ENCODE measurements around the gene PRSS1.

Gene PRSS1

DNA sequence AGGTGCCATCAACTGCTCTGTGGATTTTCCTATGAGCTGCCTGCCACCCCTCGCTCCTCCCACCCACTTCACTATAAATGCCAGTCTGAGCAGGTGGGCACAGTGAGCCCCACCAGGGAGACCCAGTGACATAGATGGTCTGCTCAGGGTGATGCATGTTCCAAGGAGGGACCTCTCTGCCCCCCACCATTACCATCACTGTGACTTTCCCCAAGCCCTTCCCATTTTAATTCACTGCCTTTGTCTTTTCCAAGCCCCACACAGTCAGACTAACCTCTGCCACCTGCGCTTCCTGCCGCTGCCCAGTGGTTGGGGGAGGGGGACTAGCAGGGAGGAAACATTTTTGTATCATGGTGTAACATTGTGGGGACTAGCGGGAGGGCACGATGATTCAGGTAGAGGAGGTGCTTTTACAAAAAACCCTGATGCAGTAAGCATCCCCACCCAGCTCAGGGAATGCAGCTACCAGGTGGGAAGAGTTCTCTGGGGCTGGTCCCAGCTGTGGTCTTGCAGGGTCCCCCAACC is 46.1 kb downstream of the PRSS1 start:
- TF ChIP-seq CTCF (IDR thresholded peaks at IDR 0.05; ENCODE audit: borderline replicate concordance, control extremely low read depth, extremely low read depth, insufficient read depth, missing control alignments) = no peak
- no peak for DNase-seq (ENCODE audit: low spot score)
- in situ Hi-C loops (cut with MboI; ENCODE audit: low sequenced_read_pairs, unreplicated experiment) = no loop called here

DNA sequence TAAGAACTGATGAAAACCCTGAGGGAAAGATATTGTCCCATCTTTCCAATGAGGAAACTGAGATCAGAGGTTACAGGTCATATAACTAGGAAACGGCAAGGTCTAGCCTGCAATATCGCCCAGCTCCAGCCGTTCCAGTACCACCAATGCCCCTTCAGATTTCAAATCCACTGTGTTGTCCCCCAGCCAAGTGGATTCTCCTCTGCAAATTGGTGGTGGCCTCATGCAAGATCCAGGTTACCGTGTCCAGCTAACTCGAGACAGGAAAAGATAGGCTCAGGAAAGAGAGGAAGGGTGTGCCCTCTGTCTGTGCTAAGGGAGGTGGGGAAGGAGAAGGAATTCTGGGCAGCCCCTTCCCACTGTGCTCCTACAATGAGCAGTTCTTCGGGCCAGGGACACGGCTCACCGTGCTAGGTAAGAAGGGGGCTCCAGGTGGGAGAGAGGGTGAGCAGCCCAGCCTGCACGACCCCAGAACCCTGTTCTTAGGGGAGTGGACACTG is 46.8 kb downstream of the PRSS1 start:
- TF ChIP-seq CTCF (IDR thresholded peaks at IDR 0.05; ENCODE audit: borderline replicate concordance, control extremely low read depth, extremely low read depth, insufficient read depth, missing control alignments) = no peak
- in situ Hi-C loops (cut with MboI; ENCODE audit: low sequenced_read_pairs, unreplicated experiment) = no loop called here
- DNase-seq (ENCODE audit: low spot score) = no peak

GRCh38 chr7:142796501-142797390 is 47.5 kb downstream of the PRSS1 start:
- DNase-seq (ENCODE audit: low spot score) = peak; percentile 54
- TF ChIP-seq CTCF (IDR thresholded peaks at IDR 0.05; ENCODE audit: borderline replicate concordance, control extremely low read depth, extremely low read depth, insufficient read depth, missing control alignments) = no peak
- in situ Hi-C loops (cut with MboI; ENCODE audit: low sequenced_read_pairs, unreplicated experiment) = no loop called here

- TF ChIP-seq CTCF (IDR thresholded peaks at IDR 0.05; ENCODE audit: borderline replicate concordance, control extremely low read depth, extremely low read depth, insufficient read depth, missing control alignments) = no peak
- in situ Hi-C loops (cut with MboI; ENCODE audit: low sequenced_read_pairs, unreplicated experiment) = no loop called here
- DNase-seq (ENCODE audit: low spot score) = no peak
Observed at GRCh38 chr7:142797391-142798377, 48.4 kb downstream of the PRSS1 start.

DNA sequence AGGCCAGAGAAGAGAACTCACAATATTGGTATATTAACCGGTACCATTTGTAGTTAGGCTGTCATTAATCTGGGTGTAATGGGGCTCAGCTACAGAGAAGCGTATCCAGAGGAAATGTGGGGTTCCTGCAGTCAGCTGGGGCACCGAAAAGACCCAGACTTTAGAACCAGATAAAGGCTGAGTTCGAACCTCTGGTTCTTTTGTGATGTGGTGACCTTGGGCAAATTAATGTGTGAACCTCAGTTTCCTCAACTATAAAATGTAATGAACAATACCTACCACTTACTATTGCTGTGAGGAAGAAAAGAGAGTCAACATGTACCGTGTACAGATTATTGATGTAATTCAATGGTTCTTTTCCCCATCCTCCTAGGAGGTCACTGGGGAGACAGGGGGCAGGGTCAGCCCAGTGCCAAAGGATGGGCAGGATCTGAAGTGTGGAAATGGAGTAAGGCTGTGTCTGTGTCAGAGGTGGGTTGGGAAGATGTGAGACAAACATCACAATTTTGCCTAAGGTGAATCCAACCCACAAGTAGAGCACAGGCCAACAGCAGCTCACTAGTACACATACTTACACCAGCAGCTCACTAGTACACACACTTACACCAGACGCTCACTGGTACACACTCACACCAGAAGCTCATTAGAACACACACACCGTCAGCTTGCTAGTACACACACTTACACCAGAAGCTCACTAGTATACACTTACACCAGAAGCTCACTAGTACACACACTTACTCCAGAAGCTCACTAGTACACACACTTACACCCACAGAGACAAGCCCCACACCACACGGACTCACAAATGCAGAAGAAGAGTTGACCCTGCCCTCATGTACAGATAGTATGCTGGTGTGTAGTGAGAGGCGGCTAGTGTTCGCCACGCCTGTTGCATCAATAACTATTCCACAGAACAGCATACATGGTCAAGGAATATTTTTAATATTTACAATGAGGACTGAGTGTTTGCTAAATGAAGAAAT is 49.5 kb downstream of the PRSS1 start:
- TF ChIP-seq CTCF (IDR thresholded peaks at IDR 0.05; ENCODE audit: borderline replicate concordance, control extremely low read depth, extremely low read depth, insufficient read depth, missing control alignments) = no peak
- in situ Hi-C loops (cut with MboI; ENCODE audit: low sequenced_read_pairs, unreplicated experiment) = no loop called here
- no peak for DNase-seq (ENCODE audit: low spot score)
